ENCODE data around the gene C19orf85.

DNA sequence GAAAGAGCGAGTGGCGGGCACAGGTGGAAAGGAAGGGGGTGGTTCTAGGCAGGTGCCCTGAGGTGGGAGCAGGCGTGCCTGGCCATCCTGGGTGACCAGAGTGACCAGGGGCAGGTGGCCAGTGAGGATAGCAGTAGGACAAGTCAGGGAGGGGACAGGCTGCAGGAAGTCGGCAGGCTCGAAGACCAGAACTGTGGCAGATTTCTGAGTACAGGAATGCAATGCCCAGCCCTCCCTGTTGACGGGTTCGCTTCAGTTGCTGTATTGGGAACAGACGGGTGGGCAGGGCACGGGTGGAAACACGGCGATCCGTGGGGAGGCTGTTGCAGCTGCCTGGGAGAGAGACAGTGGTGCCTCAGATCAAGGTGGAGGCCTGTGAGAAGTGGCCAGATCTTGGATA, 13.8 kb upstream of the C19orf85 start:
- TF ChIP-seq YY1 (IDR thresholded peaks at IDR 0.05; ENCODE audit: low read depth) (no peak), MAX (IDR thresholded peaks at IDR 0.05) (no peak), EGR1 (IDR thresholded peaks at IDR 0.05) (no peak), TAF1 (IDR thresholded peaks at IDR 0.05; ENCODE audit: low read depth) (no peak), EP300 (IDR thresholded peaks at IDR 0.05; ENCODE audit: borderline replicate concordance) (no peak), FOXM1 (IDR thresholded peaks at IDR 0.05; ENCODE audit: borderline replicate concordance, low read depth) (no peak), CEBPB (IDR thresholded peaks at IDR 0.05) (no peak), TCF12 (IDR thresholded peaks at IDR 0.05; ENCODE audit: low read depth) (no peak), RAD21 (IDR thresholded peaks at IDR 0.05; ENCODE audit: low read depth) (no peak), TEAD4 (IDR thresholded peaks at IDR 0.05) (no peak)
- TF ChIP-seq, protein P1, sequence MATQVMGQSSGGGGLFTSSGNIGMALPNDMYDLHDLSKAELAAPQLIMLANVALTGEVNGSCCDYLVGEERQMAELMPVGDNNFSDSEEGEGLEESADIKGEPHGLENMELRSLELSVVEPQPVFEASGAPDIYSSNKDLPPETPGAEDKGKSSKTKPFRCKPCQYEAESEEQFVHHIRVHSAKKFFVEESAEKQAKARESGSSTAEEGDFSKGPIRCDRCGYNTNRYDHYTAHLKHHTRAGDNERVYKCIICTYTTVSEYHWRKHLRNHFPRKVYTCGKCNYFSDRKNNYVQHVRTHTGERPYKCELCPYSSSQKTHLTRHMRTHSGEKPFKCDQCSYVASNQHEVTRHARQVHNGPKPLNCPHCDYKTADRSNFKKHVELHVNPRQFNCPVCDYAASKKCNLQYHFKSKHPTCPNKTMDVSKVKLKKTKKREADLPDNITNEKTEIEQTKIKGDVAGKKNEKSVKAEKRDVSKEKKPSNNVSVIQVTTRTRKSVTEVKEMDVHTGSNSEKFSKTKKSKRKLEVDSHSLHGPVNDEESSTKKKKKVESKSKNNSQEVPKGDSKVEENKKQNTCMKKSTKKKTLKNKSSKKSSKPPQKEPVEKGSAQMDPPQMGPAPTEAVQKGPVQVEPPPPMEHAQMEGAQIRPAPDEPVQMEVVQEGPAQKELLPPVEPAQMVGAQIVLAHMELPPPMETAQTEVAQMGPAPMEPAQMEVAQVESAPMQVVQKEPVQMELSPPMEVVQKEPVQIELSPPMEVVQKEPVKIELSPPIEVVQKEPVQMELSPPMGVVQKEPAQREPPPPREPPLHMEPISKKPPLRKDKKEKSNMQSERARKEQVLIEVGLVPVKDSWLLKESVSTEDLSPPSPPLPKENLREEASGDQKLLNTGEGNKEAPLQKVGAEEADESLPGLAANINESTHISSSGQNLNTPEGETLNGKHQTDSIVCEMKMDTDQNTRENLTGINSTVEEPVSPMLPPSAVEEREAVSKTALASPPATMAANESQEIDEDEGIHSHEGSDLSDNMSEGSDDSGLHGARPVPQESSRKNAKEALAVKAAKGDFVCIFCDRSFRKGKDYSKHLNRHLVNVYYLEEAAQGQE (IDR thresholded peaks at IDR 0.05; ENCODE audit: low read depth), result no peak
- TF ChIP-seq, protein P2, sequence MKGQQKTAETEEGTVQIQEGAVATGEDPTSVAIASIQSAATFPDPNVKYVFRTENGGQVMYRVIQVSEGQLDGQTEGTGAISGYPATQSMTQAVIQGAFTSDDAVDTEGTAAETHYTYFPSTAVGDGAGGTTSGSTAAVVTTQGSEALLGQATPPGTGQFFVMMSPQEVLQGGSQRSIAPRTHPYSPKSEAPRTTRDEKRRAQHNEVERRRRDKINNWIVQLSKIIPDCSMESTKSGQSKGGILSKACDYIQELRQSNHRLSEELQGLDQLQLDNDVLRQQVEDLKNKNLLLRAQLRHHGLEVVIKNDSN (IDR thresholded peaks at IDR 0.05), result no peak
